BJ (cell line): Measurements from ENCODE around the gene MEST. TPM values are rescaled to one million over a fixed set of nuclear protein-coding genes. Genes with fewer than 3 reads are reported as not detected.
"Not testable (repeated sequence)": the region's sequence is repeated elsewhere in the genome, so short reads cannot be mapped to it uniquely, and the experiment has no call there.

ENCODE experiments used
- CTCF ChIA-PET: fragments of 350-600 bp; formaldehyde crosslinking; extraction: SDS; loops from one replicate; lab custom pipeline; 2021; ENCODE audit warnings: antibody characterized with exemption, inconsistent platforms; lab: Yijun Ruan, JAX
- POLR2A ChIA-PET: fragments of 300-600 bp; sonication (Branson Sonifier 250); formaldehyde crosslinking; extraction: SDS; loops from one replicate; lab custom pipeline; 2021; ENCODE audit warnings: antibody characterized with exemption; lab: Charles Lee
- DNase-seq: peaks from one replicate; pipeline ENCODE4 v3.0.0-alpha.2; 2011; ENCODE audit warnings: low read depth
- H3K27me3 ChIP-seq: 2 replicates; pipeline ENCODE4 v1.6.0; 2011; ENCODE audit warnings: low read length; ENCODE audit not compliant: control insufficient read depth, insufficient read depth
- H3K36me3 ChIP-seq: 2 replicates; pipeline ENCODE4 v1.5.1; 2011; ENCODE audit warnings: low read length; ENCODE audit not compliant: control insufficient read depth, insufficient read depth
- H3K4me3 ChIP-seq: 2 replicates; pipeline ENCODE4 v1.5.1; 2011; ENCODE audit warnings: low read depth, mild to moderate bottlenecking, control low read depth, low read length
- polyA plus RNA-seq: library from polyadenylated mRNA; depleted of rRNA; stranded (reverse); fragments of >200 nt; gene quantifications from 2 replicates; pipeline ENCODE4 v1.2.3, GENCODE V29; 2011
- TF ChIP-seq, protein P1 (sequence below): IDR thresholded peaks from 2 replicates; pipeline ENCODE4 v1.5.1; 2011; ENCODE audit warnings: low read depth, mild to moderate bottlenecking, control low read depth, inconsistent platforms, low read length, moderate library complexity; ENCODE audit not compliant: insufficient read depth

MEST gene
- polyA plus RNA-seq, 1 experiment = 122 TPM

- no peaks in the 10 kb centered on the region for H3K27me3 ChIP-seq
- no peak for DNase-seq
- POLR2A ChIA-PET = no interaction called here
- CTCF ChIA-PET = interaction anchor here (1.0 kb wide), 1 partner anchor 152 kb away, joined by 5 read pairs; no protein-coding TSS in a partner anchor
- TF ChIP-seq, protein P1, sequence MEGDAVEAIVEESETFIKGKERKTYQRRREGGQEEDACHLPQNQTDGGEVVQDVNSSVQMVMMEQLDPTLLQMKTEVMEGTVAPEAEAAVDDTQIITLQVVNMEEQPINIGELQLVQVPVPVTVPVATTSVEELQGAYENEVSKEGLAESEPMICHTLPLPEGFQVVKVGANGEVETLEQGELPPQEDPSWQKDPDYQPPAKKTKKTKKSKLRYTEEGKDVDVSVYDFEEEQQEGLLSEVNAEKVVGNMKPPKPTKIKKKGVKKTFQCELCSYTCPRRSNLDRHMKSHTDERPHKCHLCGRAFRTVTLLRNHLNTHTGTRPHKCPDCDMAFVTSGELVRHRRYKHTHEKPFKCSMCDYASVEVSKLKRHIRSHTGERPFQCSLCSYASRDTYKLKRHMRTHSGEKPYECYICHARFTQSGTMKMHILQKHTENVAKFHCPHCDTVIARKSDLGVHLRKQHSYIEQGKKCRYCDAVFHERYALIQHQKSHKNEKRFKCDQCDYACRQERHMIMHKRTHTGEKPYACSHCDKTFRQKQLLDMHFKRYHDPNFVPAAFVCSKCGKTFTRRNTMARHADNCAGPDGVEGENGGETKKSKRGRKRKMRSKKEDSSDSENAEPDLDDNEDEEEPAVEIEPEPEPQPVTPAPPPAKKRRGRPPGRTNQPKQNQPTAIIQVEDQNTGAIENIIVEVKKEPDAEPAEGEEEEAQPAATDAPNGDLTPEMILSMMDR = no peak
- H3K4me3 ChIP-seq = no peak overlapping the region
- H3K36me3 ChIP-seq = peaks cover 3% of the 10 kb centered on the region
Observed at GRCh38 chr7:130506358-130506757, 14.5 kb downstream of the MEST start.

GRCh38 chr7:130512038-130512437 lies 20.2 kb downstream of the MEST start:
- H3K4me3 ChIP-seq, H3K36me3 ChIP-seq, DNase-seq, H3K27me3 ChIP-seq, CTCF ChIA-PET: not testable (repeated sequence)
- POLR2A ChIA-PET = interaction anchor here (0.7 kb wide), 1 partner anchor 218 kb away, joined by 12 read pairs; no protein-coding TSS in a partner anchor

GRCh38 chr7:130513447-130513846 lies 21.6 kb downstream of the MEST start:
- TF ChIP-seq, protein P1 = no peak
- Histone ChIP-seq H3K4me3 (no peak overlapping the region), H3K27me3 (no peaks in the 10 kb centered on the region), H3K36me3 (peaks cover 1% of the 10 kb centered on the region; the same call in 1 of the 2 replicates)
- CTCF ChIA-PET = interaction anchor here (0.9 to 1.8 kb wide), 2 partner anchors 9 to 10 kb away, joined by 3 read pairs; no protein-coding TSS in a partner anchor
- no peak for DNase-seq
- POLR2A ChIA-PET = no interaction called here

GRCh38 chr7:130515315-130516040 lies 23.6 kb downstream of the MEST start:
- peaks cover 1% of the 10 kb centered on the region; the same call in 1 of the 2 replicates for H3K36me3 ChIP-seq
- H3K4me3 ChIP-seq = no peak overlapping the region
- TF ChIP-seq, protein P1 = no peak
- ChIA-PET CTCF (no interaction called here), POLR2A (no interaction called here)
- no peaks in the 10 kb centered on the region for H3K27me3 ChIP-seq
- DNase-seq = no peak

DNA sequence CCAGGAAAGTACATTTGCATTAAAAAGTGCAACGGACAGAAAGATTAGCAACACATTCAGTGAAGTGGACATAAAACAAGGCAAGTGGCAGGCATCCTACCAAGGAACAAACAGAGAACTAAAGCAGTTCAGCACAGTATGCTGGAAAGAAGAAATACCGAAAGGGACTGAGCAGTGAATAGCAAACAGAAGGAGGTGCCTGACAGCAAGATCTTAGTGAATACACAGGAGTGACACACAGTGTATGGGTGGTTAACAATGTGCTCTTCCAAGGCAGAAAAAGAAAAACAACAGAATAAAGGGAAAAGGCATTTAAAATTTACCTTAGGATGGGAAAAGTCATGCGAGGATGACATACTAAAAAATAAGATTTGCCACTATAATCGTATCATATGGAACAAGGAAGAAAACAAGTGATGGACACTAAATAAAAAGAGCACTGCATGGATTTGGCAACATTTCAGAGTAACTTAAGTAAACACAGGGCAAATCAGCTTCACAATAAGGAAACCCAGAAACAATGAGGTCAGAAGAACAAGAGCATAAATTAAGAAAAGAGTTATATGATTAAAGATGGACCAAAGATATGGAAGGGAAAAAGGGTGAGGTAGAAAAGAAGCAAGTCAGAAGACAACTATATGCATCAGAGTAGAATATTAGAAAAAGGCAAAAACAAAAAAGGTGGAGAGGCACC lies 29.5 kb downstream of the MEST start:
- ChIA-PET POLR2A (no interaction called here), CTCF (interaction anchor here (1.4 kb wide), 1 partner anchor 7 kb away, joined by 3 read pairs; no protein-coding TSS in a partner anchor)
- TF ChIP-seq, protein P1 = no peak

DNA sequence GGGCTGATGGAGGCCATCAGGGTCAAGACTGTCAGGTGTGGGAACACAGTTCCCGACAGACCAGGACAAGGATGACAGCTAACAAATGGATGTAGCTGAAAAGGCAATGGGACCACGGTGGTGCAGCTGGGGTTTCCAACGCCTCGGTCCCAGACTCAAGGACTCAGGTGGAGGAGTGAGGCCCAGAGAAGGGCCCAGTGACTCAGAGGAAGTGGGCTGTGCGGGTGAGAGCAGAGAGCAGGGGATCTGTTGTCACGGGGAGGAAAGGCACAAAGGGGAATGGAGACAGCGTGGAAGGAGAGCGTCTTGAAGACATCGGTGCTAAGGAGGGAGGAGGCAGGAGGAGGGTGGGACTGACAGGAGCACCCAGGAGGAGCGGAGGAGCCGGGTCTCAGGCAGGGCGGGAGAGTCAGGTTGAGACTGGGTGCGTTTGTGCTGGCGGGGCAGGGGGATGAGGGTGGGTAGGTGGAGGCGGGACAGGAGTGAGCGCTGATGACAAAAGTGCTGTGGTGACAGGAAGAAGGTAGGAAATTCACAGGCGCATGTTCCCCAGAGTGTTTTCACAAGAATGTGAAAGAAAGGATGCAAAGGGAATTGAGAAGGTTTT lies 31.7 kb downstream of the MEST start:
- POLR2A ChIA-PET = not testable (repeated sequence)

More for the DNA sequence above, 29.5 kb downstream of the MEST start:
- no peaks in the 10 kb centered on the region for H3K36me3 ChIP-seq
- no peaks in the 10 kb centered on the region for H3K27me3 ChIP-seq
- no peak overlapping the region for H3K4me3 ChIP-seq
- no peak for DNase-seq

More for the DNA sequence above, 31.7 kb downstream of the MEST start:
- DNase-seq, H3K27me3 ChIP-seq, H3K36me3 ChIP-seq, CTCF ChIA-PET, H3K4me3 ChIP-seq: not testable (repeated sequence)
